Activated T-helper 17 cell treated with anti-CD3 and anti-CD28 coated beads, Interleukin-2, amount 50 U/mL, for 72 hours (primary cell): ENCODE measurements around the gene HELZ2. TPM values are rescaled to one million over a fixed set of nuclear protein-coding genes. Genes with fewer than 3 reads are reported as not detected.

ENCODE experiments used
- ATAC-seq: fragments of 150-1000 bp; cut with Tn5 transposase; replicated peaks from 2 replicates; pipeline ENCODE4 v1.10.0; 2021; ENCODE audit warnings: mild to moderate bottlenecking, moderate library complexity
- H3K27ac Mint-ChIP-seq: one replicate; pipeline ENCODE4 v1.8.0; 2022; ENCODE audit warnings: mixed read lengths
- H3K27me3 Mint-ChIP-seq: one replicate; pipeline ENCODE4 v1.8.0; 2022; ENCODE audit warnings: mixed read lengths
- H3K36me3 Mint-ChIP-seq: one replicate; pipeline ENCODE4 v1.8.0; 2022; ENCODE audit warnings: low read depth, mild to moderate bottlenecking, mixed read lengths
- H3K4me1 Mint-ChIP-seq: one replicate; pipeline ENCODE4 v1.8.0; 2022; ENCODE audit warnings: mixed read lengths
- H3K4me3 Mint-ChIP-seq: one replicate; pipeline ENCODE4 v1.8.0; 2022; ENCODE audit warnings: mild to moderate bottlenecking, mixed read lengths
- H3K9me3 Mint-ChIP-seq: one replicate; pipeline ENCODE4 v1.8.0; 2022; ENCODE audit warnings: mixed read lengths
- total RNA-seq, 2 donors: library from RNA; stranded (reverse); gene quantifications; one replicate each; pipeline ENCODE4 v1.2.3, GENCODE V29; 2022

Gene HELZ2
- total RNA-seq, 2 donors from 2014 or later: 8.2 to 12.6 TPM

DNA sequence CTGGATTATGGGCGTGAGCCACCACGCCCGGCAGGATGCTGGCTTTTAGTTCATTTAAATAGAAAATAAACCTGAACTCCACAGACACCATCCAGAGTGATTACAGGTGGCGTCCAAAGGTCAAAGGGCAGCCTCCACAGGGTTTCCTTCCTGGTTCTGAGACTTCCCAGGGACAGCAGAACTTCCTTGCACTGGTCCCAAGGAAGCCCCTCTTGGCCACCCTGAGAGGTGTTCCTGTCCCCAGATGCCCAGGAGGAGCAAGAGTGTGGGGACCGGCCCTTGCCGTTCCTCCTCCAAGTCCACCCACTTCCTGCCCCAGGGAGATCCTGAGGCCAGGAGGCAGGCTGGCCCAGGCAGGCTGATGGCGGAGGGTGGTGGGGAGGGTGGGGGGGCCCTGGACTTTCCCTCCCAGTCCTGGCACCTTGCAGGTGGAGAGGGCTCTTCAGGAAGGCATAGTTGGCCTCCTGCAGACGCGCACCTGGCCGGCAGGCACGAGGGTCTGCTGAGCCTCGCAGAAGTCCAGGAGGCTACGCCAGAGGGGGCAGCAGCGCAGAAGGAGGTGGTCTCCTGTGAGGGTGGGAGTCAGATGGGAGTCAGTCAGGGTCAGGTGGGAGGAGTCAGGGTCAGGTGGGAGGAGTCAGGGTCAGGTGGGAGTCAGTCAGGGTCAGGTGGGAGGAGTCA is 15.1 kb downstream of the HELZ2 start:
- Mint-ChIP-seq H3K27me3 (no peaks in the 10 kb centered on the region), H3K36me3 (peaks cover 5% of the 10 kb centered on the region), H3K4me1 (no peaks in the 10 kb centered on the region), H3K4me3 (no peak overlapping the region), H3K27ac (no peak overlapping the region), H3K9me3 (no peaks in the 10 kb centered on the region)
- ATAC-seq: no peak

DNA sequence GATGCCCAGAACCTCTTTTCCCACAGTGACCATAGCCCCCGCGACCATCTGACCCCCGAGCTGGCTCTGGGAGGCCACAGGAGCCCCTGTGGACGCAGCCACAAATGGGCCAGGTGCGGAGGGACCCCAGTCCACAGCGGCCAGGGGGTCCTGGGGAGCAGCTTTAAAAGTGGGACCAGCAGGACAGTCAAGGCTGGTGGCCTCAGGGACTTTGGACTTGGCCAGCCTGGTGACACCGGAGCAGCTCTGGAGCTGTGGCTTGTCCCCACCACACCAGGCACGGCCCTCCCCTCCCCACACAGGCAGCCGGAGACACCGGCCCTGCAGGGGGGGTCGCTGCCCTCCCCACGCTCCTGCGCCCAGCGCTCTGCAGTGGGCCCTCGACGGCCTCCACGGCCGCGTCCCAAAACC is 16.6 kb downstream of the HELZ2 start:
- Mint-ChIP-seq H3K9me3 (no peaks in the 10 kb centered on the region), H3K27ac (no peak overlapping the region), H3K4me1 (peaks cover 6% of the 10 kb centered on the region), H3K4me3 (no peak overlapping the region), H3K36me3 (peaks cover 5% of the 10 kb centered on the region), H3K27me3 (no peaks in the 10 kb centered on the region)
- no peak for ATAC-seq

DNA sequence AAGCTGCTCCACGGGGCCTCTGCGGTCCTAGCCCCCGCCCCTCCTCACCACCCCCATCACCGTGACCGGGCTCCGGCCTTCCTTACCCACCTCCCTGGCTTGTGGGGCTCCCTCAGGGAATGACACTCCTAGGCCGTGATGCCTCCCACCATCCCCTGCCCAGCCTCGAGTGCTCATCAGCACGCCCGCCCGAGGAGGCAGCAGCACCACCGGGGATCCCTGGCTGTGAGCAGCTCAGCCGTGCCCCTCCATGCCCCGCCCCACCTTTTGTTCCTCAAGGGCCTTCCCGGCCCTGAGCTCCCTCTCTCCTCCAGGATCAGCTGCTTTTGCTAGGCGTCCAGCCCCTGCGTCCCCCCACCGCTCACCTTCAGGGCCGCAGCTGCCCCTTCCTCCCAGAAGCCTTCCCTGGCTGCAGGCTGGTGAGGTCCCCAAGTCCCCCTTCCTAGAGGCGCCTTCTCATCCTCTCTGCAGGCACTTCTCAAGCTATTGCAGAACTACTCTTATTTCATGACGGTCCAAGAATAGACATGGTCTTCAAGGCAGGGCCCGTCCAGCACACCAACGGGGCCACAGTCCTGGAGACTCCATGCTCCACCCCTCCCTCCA is 17.1 kb downstream of the HELZ2 start:
- Mint-ChIP-seq H3K27ac (no peak overlapping the region), H3K4me3 (no peak overlapping the region)

DNA sequence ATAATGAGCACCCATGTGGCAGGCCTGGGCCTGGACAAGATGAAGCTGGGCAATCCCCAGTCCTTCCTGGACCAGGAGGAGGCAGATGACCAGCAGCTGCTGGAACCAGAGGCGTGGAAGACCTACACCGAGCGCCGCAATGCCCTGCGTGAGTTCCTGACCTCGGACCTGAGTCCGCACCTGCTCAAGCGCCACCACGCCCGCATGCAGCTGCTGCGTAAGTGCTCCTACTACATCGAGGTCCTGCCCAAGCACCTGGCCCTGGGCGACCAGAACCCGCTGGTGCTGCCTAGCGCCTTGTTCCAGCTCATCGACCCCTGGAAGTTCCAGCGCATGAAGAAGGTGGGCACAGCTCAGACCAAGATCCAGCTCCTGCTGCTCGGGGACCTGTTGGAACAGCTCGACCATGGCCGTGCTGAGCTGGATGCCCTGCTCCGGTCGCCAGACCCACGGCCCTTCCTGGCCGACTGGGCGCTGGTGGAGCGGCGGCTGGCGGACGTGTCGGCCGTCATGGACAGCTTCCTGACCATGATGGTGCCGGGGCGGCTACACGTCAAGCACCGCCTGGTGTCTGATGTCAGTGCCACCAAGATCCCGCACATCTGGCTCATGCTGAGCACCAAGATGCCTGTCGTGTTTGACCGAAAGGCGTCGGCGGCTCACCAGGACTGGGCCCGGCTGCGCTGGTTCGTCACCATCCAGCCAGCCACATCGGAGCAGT is 18.2 kb downstream of the HELZ2 start:
- Mint-ChIP-seq H3K27me3 (no peaks in the 10 kb centered on the region), H3K4me1 (peaks cover 7% of the 10 kb centered on the region), H3K4me3 (no peak overlapping the region), H3K27ac (no peak overlapping the region), H3K9me3 (no peaks in the 10 kb centered on the region), H3K36me3 (peaks cover 5% of the 10 kb centered on the region)
- ATAC-seq: no peak

More for the DNA sequence above, 17.1 kb downstream of the HELZ2 start:
- H3K9me3 Mint-ChIP-seq: no peaks in the 10 kb centered on the region
- peaks cover 5% of the 10 kb centered on the region for H3K36me3 Mint-ChIP-seq
- no peak for ATAC-seq
- H3K27me3 Mint-ChIP-seq: no peaks in the 10 kb centered on the region
- peaks cover 7% of the 10 kb centered on the region for H3K4me1 Mint-ChIP-seq

- Mint-ChIP-seq H3K36me3 (no peaks in the 10 kb centered on the region), H3K27ac (no peak overlapping the region), H3K9me3 (no peaks in the 10 kb centered on the region), H3K27me3 (peaks cover under 1% of the 10 kb centered on the region), H3K4me3 (peak overlapping the region; percentile 56), H3K4me1 (peaks cover 7% of the 10 kb centered on the region)
- no peak for ATAC-seq
Observed at GRCh38 chr20:63554361-63555278, 19.4 kb downstream of the HELZ2 start.

DNA sequence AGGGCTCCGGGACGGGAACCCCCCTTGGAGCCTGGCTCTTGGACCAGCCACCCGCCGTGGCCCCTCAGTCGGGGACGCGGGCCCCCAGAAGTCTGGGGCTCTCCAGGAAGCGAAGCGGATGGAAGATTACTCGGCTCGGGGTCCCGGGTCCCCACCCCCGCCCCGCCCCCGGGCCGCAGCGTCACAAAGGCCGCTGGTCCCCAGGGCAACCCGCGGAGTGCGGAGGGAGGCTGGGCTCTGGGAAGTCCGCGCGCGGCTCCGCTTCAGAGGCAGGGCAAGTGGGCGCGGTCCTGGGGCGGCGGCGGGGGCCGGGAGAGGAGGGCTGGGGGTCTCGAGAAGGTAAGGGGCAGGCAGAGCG is 20.1 kb downstream of the HELZ2 start, which contains the start of gene FNDC11:
Gene FNDC11, plus strand, starts transcription at position 227 of the 358 bp plus-strand sequence. CDS start 1,505 bp downstream, outside the sequence.
- Mint-ChIP-seq H3K27ac (peak within 1 kb of the TSS; percentile 20), H3K9me3 (no peaks in the 10 kb centered on the region), H3K4me1 (peaks cover 7% of the 10 kb centered on the region), H3K36me3 (no peaks in the 10 kb centered on the region), H3K4me3 (peak within 1 kb of the TSS; percentile 56), H3K27me3 (peaks cover 4% of the 10 kb centered on the region)
- ATAC-seq: peak; percentile 37

- Mint-ChIP-seq H3K36me3 (no peaks in the 10 kb centered on the region), H3K27me3 (peaks cover 4% of the 10 kb centered on the region), H3K4me1 (peaks cover 7% of the 10 kb centered on the region), H3K9me3 (no peaks in the 10 kb centered on the region), H3K27ac (peak overlapping the region; percentile 20), H3K4me3 (peak overlapping the region; percentile 56)
- peak; percentile 72 for ATAC-seq
Observed at GRCh38 chr20:63553251-63553932, 20.6 kb downstream of the HELZ2 start.

GRCh38 chr20:63552481-63553249 is 21.4 kb downstream of the HELZ2 start:
- ATAC-seq: peak; percentile 28
- Mint-ChIP-seq H3K4me1 (peaks cover 7% of the 10 kb centered on the region), H3K27ac (peak overlapping the region; percentile 20), H3K9me3 (no peaks in the 10 kb centered on the region), H3K4me3 (peak overlapping the region; percentile 56), H3K36me3 (no peaks in the 10 kb centered on the region), H3K27me3 (peaks cover 4% of the 10 kb centered on the region)

DNA sequence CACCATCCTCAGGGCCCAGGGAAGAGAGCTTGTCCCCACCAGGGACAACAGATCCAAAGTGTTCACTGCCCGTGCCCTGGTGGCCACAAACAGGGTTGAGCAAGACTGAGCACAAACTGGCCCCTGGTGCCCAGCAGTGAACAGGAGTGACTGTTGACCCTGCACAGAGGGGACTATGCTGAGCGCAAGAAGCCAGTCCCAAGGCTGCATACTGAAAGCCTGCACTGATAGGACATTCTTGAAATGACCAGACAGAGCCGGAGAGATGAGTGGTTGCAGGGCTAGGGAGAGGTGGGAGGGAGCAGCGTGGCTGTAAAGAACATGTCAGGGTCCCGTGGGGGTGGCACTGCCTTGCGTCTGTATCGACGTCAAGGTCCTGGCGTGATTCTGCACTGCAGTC is 23.0 kb downstream of the HELZ2 start:
- Mint-ChIP-seq H3K27me3 (peaks cover 4% of the 10 kb centered on the region), H3K4me1 (peaks cover 7% of the 10 kb centered on the region), H3K36me3 (no peaks in the 10 kb centered on the region), H3K9me3 (no peaks in the 10 kb centered on the region), H3K4me3 (no peak overlapping the region), H3K27ac (no peak overlapping the region)
- no peak for ATAC-seq

DNA sequence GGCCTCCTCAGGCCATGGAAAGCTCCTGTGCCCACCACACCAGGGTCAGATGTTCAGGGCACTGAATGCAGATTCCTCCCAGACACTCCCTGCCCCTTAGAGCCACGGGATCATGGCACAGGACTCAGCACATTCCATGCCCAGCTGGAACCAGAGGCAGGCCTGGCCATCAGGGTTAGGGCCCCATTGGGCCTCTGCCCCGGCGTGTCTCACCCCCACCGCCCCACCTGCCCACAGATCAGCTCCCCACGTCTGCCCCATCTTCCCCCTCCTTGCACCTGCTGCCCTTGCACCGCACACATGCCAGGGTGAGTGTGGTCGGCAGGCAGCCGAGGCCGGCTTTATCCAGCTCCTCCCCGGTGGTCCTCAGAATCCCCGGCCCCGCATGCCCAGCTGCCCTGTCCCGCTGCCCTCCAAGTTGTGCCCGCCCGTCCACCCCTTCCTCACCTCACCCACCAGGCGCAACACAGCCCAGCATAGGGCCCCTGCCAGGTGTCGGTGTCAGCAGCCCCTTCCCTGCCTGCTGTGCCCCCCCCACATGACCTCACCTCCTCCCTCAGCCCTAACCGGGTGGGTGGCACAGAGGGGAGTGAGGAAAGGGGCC is 24.3 kb downstream of the HELZ2 start:
- H3K4me1 Mint-ChIP-seq: peaks cover 7% of the 10 kb centered on the region
- no peaks in the 10 kb centered on the region for H3K36me3 Mint-ChIP-seq
- H3K27ac Mint-ChIP-seq: no peak overlapping the region
- no peak for ATAC-seq
- no peak overlapping the region for H3K4me3 Mint-ChIP-seq
- H3K9me3 Mint-ChIP-seq: no peaks in the 10 kb centered on the region
- peaks cover 4% of the 10 kb centered on the region for H3K27me3 Mint-ChIP-seq

GRCh38 chr20:63549019-63549418 is 25.0 kb downstream of the HELZ2 start:
- no peak overlapping the region for H3K27ac Mint-ChIP-seq
- no peaks in the 10 kb centered on the region for H3K9me3 Mint-ChIP-seq
- H3K4me3 Mint-ChIP-seq: no peak overlapping the region
- peaks cover 7% of the 10 kb centered on the region for H3K4me1 Mint-ChIP-seq
- no peak for ATAC-seq
- peaks cover 4% of the 10 kb centered on the region for H3K27me3 Mint-ChIP-seq
- no peaks in the 10 kb centered on the region for H3K36me3 Mint-ChIP-seq

DNA sequence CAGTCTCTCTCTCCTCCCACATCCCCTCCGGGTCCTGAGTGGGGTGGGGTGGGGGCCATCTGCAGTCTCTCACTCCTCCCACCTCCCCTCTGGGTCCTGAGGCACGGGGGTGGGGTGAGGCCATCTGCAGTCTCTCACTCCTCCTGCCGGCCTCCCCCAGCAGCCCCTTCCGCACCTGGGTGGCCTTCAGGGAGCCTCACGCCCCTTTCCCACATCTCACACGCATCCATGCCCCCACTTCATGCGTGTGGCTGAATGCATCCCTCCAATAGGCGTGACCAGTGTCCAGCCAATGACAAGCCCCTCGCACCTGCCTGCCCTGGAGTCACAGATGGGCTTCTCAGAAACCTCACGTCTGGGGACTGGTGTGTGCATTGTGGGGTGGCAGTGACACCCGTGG is 25.5 kb downstream of the HELZ2 start:
- ATAC-seq: no peak
- Mint-ChIP-seq H3K4me1 (peaks cover 11% of the 10 kb centered on the region), H3K27me3 (peaks cover 4% of the 10 kb centered on the region), H3K36me3 (no peaks in the 10 kb centered on the region), H3K4me3 (no peak overlapping the region), H3K9me3 (no peaks in the 10 kb centered on the region), H3K27ac (no peak overlapping the region)
